PC-3 (cell line): ENCODE results near the gene DNAJB11. TPM values are rescaled to one million over a fixed set of nuclear protein-coding genes. Genes with fewer than 3 reads are reported as not detected.

ENCODE experiments used
- ATAC-seq: fragments of 200-7000 bp; cut with Tn5 transposase; 2 replicates; pipeline ENCODE4 v1.9.1; 2020; ENCODE audit warnings: mild to moderate bottlenecking, moderate library complexity
- BruUV-seq: library from RNA; stranded (reverse); fragments of 400-500 nt; replicated peaks from 2 replicates; lab custom pipeline; 2021; lab: Mats Ljungman, UMichigan
- CTCF ChIA-PET: fragments of 300-600 bp; sonication (Branson Sonifier 250); formaldehyde crosslinking; loops from one replicate; lab custom pipeline; 2022; ENCODE audit warnings: antibody characterized with exemption; lab: Charles Lee
- POLR2A ChIA-PET: fragments of 300-600 bp; sonication (Branson Sonifier 250); formaldehyde crosslinking; loops from one replicate; lab custom pipeline; 2022; ENCODE audit warnings: antibody characterized with exemption; ENCODE audit not compliant: unreplicated experiment; lab: Charles Lee
- DNase-seq: peaks from one replicate; pipeline ENCODE4 v3.0.0-alpha.2; 2015
- H2AFZ ChIP-seq: fragments of 300-600 bp; sonication (generic); 2 replicates; pipeline ENCODE4 v1.6.0; 2016; ENCODE audit warnings: antibody characterized with exemption, low read length
- H3F3A ChIP-seq: fragments of 300-600 bp; sonication (generic); one replicate; pipeline ENCODE4 v1.6.0; 2017; ENCODE audit warnings: antibody characterized with exemption, low read length, control low read depth, mild to moderate bottlenecking; ENCODE audit not compliant: unreplicated experiment
- H3K27ac ChIP-seq: fragments of 300-600 bp; sonication (generic); 2 replicates; pipeline ENCODE4 v1.5.1; 2016; ENCODE audit warnings: mild to moderate bottlenecking, low read length
- H3K27me3 ChIP-seq: fragments of 300-600 bp; sonication (generic); 2 replicates; pipeline ENCODE4 v1.6.1; 2016; ENCODE audit warnings: low read length, mixed read lengths
- H3K36me3 ChIP-seq: fragments of 300-600 bp; sonication (generic); 2 replicates; pipeline ENCODE4 v1.6.1; 2016; ENCODE audit warnings: low read depth, mixed run types, low read length, mixed read lengths
- H3K4me1 ChIP-seq: fragments of 300-600 bp; sonication (generic); 2 replicates; pipeline ENCODE4 v1.5.1; 2016; ENCODE audit warnings: low read length; ENCODE audit not compliant: insufficient read depth
- H3K4me2 ChIP-seq: fragments of 300-600 bp; sonication (generic); 2 replicates; pipeline ENCODE4 v1.6.0; 2016; ENCODE audit warnings: low read length
- H3K4me3 ChIP-seq: fragments of 300-600 bp; sonication (generic); 2 replicates; pipeline ENCODE4 v1.5.1; 2016; ENCODE audit warnings: mild to moderate bottlenecking, low read length, mixed read lengths
- H3K79me2 ChIP-seq: fragments of 300-600 bp; sonication (generic); 2 replicates; pipeline ENCODE4 v1.6.1; 2017; ENCODE audit warnings: low read length, mixed read lengths
- H3K9ac ChIP-seq: fragments of 300-600 bp; sonication (generic); 2 replicates; pipeline ENCODE4 v1.6.0; 2016; ENCODE audit warnings: mild to moderate bottlenecking, low read length
- H3K9me2 ChIP-seq: fragments of 300-600 bp; sonication (generic); replicated peaks from 2 replicates; pipeline ENCODE4 v1.6.1; 2016; ENCODE audit warnings: mixed run types, low read length, mixed read lengths
- H3K9me3 ChIP-seq: fragments of 300-600 bp; sonication (generic); 2 replicates; pipeline ENCODE4 v1.6.1; 2016; ENCODE audit warnings: low read length, mixed read lengths
- H4K20me1 ChIP-seq: fragments of 300-600 bp; sonication (generic); 2 replicates; pipeline ENCODE4 v1.6.1; 2016; ENCODE audit warnings: low read length, mixed read lengths
- EZH2 ChIP-seq: fragments of 300-600 bp; sonication (generic); IDR thresholded peaks from one replicate; pipeline ENCODE4 v1.6.1; 2017; ENCODE audit warnings: antibody characterized with exemption, mild to moderate bottlenecking, low read length; ENCODE audit not compliant: unreplicated experiment
- EZH2phosphoT487 ChIP-seq: fragments of 300-600 bp; sonication (generic); IDR thresholded peaks from 2 replicates; pipeline ENCODE4 v1.6.1; 2018; ENCODE audit warnings: mild to moderate bottlenecking, antibody characterized with exemption, low read length, borderline replicate concordance
- intact Hi-C: fragments of 100-400 bp; cut with micrococcal nuclease; formaldehyde crosslinking; loops from 2 replicates; pipeline ENCODE4 v1.9.0; 2023
- total RNA-seq: library from RNA; depleted of rRNA; stranded (reverse); fragments of >200 nt; gene quantifications from 2 replicates; pipeline ENCODE4 v1.2.3, GENCODE V29; 2014
- TF ChIP-seq, protein P1 (sequence below): fragments of 300-600 bp; sonication (generic); conservative IDR thresholded peaks from 2 replicates; pipeline ENCODE4 v1.5.1; 2017; ENCODE audit warnings: antibody characterized with exemption, low read depth, mild to moderate bottlenecking, low read length

DNAJB11 gene
- total RNA-seq, 1 experiment from 2014 or later = 117 TPM

- POLR2A ChIA-PET = no interaction called here
- no peaks in the 10 kb centered on the region for H3K27me3 ChIP-seq
- H3K79me2 ChIP-seq = no peaks in the 10 kb centered on the region
- no peak overlapping the region for H2AFZ ChIP-seq
- TF ChIP-seq EZH2phosphoT487 (no peak), EZH2 (no peak)
- TF ChIP-seq, protein P1, sequence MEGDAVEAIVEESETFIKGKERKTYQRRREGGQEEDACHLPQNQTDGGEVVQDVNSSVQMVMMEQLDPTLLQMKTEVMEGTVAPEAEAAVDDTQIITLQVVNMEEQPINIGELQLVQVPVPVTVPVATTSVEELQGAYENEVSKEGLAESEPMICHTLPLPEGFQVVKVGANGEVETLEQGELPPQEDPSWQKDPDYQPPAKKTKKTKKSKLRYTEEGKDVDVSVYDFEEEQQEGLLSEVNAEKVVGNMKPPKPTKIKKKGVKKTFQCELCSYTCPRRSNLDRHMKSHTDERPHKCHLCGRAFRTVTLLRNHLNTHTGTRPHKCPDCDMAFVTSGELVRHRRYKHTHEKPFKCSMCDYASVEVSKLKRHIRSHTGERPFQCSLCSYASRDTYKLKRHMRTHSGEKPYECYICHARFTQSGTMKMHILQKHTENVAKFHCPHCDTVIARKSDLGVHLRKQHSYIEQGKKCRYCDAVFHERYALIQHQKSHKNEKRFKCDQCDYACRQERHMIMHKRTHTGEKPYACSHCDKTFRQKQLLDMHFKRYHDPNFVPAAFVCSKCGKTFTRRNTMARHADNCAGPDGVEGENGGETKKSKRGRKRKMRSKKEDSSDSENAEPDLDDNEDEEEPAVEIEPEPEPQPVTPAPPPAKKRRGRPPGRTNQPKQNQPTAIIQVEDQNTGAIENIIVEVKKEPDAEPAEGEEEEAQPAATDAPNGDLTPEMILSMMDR = no peak
- H4K20me1 ChIP-seq = no peaks in the 10 kb centered on the region
- ATAC-seq (no peak), DNase-seq (no peak)
- no peaks in the 10 kb centered on the region for H3K9me2 ChIP-seq
- H3K4me1 ChIP-seq = no peaks in the 10 kb centered on the region
- CTCF ChIA-PET = interaction anchor here (0.7 kb wide), 1 partner anchor 654 kb away, joined by 3 read pairs; no protein-coding TSS in a partner anchor
- H3K4me3 ChIP-seq = no peak overlapping the region
- no peak overlapping the region for H3K27ac ChIP-seq
- H3K4me2 ChIP-seq = no peak overlapping the region
- intact Hi-C loops = no loop called here
- H3K36me3 ChIP-seq = no peaks in the 10 kb centered on the region
- BruUV-seq = no TSS peak
- H3F3A ChIP-seq = no peaks in the 10 kb centered on the region
- H3K9ac ChIP-seq = no peak overlapping the region
- no peaks in the 10 kb centered on the region for H3K9me3 ChIP-seq
Observed at GRCh38 chr3:186622651-186623310, 52.3 kb downstream of the DNAJB11 start.

DNA sequence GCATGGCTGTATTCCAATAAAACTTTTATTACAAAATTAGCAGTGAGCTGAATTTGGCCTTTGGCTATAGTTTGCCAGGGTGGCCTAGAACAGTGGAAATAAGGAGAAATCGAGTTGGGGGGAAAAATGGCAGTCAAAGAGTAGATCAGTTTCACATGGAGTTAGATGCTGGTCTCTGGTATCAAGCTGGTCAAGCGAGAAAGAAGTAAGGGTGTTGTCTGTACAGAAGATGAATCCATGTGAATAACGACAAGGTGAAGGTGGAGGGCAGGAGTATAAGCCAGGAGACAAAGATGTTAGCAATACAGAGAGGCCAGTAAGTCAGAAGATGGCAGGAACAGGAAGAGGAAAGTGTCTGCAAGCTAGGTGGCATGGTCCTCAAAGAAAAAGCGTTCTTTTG lies 54.1 kb downstream of the DNAJB11 start:
- H3F3A ChIP-seq = no peaks in the 10 kb centered on the region
- no TSS peak for BruUV-seq
- ChIA-PET CTCF (no interaction called here), POLR2A (no interaction called here)
- H3K9ac ChIP-seq = no peak overlapping the region
- H3K4me1 ChIP-seq = no peaks in the 10 kb centered on the region
- no peaks in the 10 kb centered on the region for H3K79me2 ChIP-seq
- TF ChIP-seq, protein P1 = no peak
- TF ChIP-seq EZH2 (no peak), EZH2phosphoT487 (no peak)
- DNase-seq (no peak), ATAC-seq (no peak)
- no peaks in the 10 kb centered on the region for H3K9me3 ChIP-seq
- H3K27me3 ChIP-seq = no peaks in the 10 kb centered on the region
- no peak overlapping the region for H3K4me2 ChIP-seq
- H2AFZ ChIP-seq = no peak overlapping the region
- H3K27ac ChIP-seq = no peak overlapping the region
- no peaks in the 10 kb centered on the region for H3K9me2 ChIP-seq
- H3K36me3 ChIP-seq = no peaks in the 10 kb centered on the region
- no peak overlapping the region for H3K4me3 ChIP-seq
- intact Hi-C loops = no loop called here
- H4K20me1 ChIP-seq = no peaks in the 10 kb centered on the region

DNA sequence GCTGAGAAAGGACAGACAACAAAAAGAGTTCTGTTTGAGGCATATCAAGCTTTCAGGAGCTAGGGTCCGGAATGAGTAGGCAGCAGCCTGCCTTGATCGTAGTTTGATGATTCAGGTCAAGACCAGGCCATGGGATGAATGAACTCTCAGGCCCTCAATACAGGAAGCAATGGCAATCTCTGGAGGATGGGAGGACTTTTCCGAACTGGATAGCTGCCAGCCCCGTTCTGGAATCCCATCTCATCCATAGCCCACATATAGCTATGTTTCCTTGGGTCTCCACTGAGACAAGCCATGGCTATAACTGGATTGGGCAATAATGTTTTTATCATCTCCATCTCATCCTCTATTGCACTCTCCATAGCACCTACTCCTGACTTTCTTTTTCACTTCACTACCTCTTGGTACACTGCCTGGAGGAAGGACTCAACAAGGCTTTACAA lies 55.1 kb downstream of the DNAJB11 start:
- POLR2A ChIA-PET = interaction anchor here (0.5 kb wide), 2 partner anchors 154 to 349 kb away, joined by 3 to 6 read pairs; no protein-coding TSS in a partner anchor
- Histone ChIP-seq H3K9ac (no peak overlapping the region), H3K27ac (no peak overlapping the region), H3F3A (no peaks in the 10 kb centered on the region), H3K27me3 (no peaks in the 10 kb centered on the region), H3K9me3 (no peaks in the 10 kb centered on the region), H3K36me3 (no peaks in the 10 kb centered on the region), H3K4me2 (no peak overlapping the region), H3K79me2 (no peaks in the 10 kb centered on the region), H4K20me1 (no peaks in the 10 kb centered on the region), H3K4me1 (no peaks in the 10 kb centered on the region), H2AFZ (no peak overlapping the region), H3K9me2 (no peaks in the 10 kb centered on the region), H3K4me3 (no peak overlapping the region)
- ATAC-seq = no peak
- CTCF ChIA-PET = no interaction called here
- BruUV-seq = no TSS peak
- DNase-seq = no peak
- TF ChIP-seq EZH2phosphoT487 = no peak
- TF ChIP-seq, protein P1 = no peak
- intact Hi-C loops = no loop called here
